Common myeloid progenitor, CD34-positive (primary cell): ENCODE results near the gene EFNA2.

ENCODE experiments used
- CTCF ChIA-PET: fragments of 350-600 bp; sonication (Branson Sonifier 250); formaldehyde crosslinking; loops from one replicate; lab custom pipeline; 2021; ENCODE audit warnings: antibody characterized with exemption; lab: Charles Lee
- POLR2A ChIA-PET: fragments of 350-600 bp; sonication (Branson Sonifier 250); formaldehyde crosslinking; loops from one replicate; lab custom pipeline; 2021; ENCODE audit warnings: antibody characterized with exemption; lab: Charles Lee
- DNase-seq, 3 donors: peaks; one replicate each; pipeline versions ENCODE4 v3.0.0 to v3.0.0-alpha.2; 2013
- H3K27ac ChIP-seq, 2 experiments: 1 replicate in 1 of 2; 2 replicates in 1 of 2; pipeline ENCODE4 v1.7.0; 2013; ENCODE audit warnings: inconsistent platforms in 2 of 2, low read length in 2 of 2, mild to moderate bottlenecking in 2 of 2, low read depth in 1 of 2, moderate library complexity in 1 of 2; ENCODE audit not compliant: severe bottlenecking in 2 of 2, insufficient read depth in 1 of 2, poor library complexity in 1 of 2
- H3K27me3 ChIP-seq, 5 experiments: replicated peaks in 2 of 5; 1 replicate in 3 of 5; 2 replicates in 2 of 5; pipeline versions ENCODE4 v1.6.1 to v1.7.0; 2013; ENCODE audit warnings: low read length in 4 of 5, mild to moderate bottlenecking in 2 of 5, moderate library complexity in 2 of 5, inconsistent platforms in 1 of 5; ENCODE audit not compliant: insufficient read depth in 5 of 5, control insufficient read depth in 4 of 5
- H3K36me3 ChIP-seq, 4 experiments: 1 replicate in 2 of 4; 2 replicates in 2 of 4; pipeline versions ENCODE4 v1.6.1 to v1.7.0; 2013; ENCODE audit warnings: low read length in 3 of 4, control low read depth in 1 of 4, mild to moderate bottlenecking in 1 of 4; ENCODE audit not compliant: control insufficient read depth in 4 of 4, insufficient read depth in 4 of 4
- H3K4me1 ChIP-seq, 4 experiments: 1 replicate in 3 of 4; 2 replicates in 1 of 4; pipeline versions ENCODE4 v1.6.1 to v1.7.1; 2013; ENCODE audit warnings: low read length in 3 of 4, mild to moderate bottlenecking in 3 of 4, control low read depth in 1 of 4, inconsistent platforms in 1 of 4, moderate library complexity in 1 of 4; ENCODE audit not compliant: control insufficient read depth in 4 of 4, insufficient read depth in 4 of 4; ENCODE audit errors: control extremely low read depth in 1 of 4
- H3K4me3 ChIP-seq, 7 experiments: 1 replicate in 4 of 7; 2 replicates in 3 of 7; pipeline versions ENCODE4 v1.5.1 to v1.7.0; 2013; ENCODE audit warnings: mild to moderate bottlenecking in 7 of 7, low read length in 6 of 7, moderate library complexity in 6 of 7, inconsistent platforms in 2 of 7, low read depth in 2 of 7, control low read depth in 1 of 7; ENCODE audit not compliant: insufficient read depth in 4 of 7, control insufficient read depth in 1 of 7; ENCODE audit errors: extremely low read depth in 1 of 7
- H3K9me3 ChIP-seq, 5 experiments: 1 replicate in 4 of 5; 2 replicates in 1 of 5; pipeline versions ENCODE4 v1.6.1 to v1.7.1; 2013; ENCODE audit warnings: low read length in 4 of 5, mild to moderate bottlenecking in 2 of 5, inconsistent platforms in 1 of 5, low read depth in 1 of 5, moderate library complexity in 1 of 5; ENCODE audit not compliant: control insufficient read depth in 4 of 5, insufficient read depth in 2 of 5; ENCODE audit errors: control extremely low read depth in 1 of 5
- WGBS: methylation state at CpG from one replicate; pipeline ENCODE4 v1.1.5; 2013; ENCODE audit not compliant: insufficient coverage; 5-methylcytosine and 5-hydroxymethylcytosine counted together

EFNA2 gene

DNA sequence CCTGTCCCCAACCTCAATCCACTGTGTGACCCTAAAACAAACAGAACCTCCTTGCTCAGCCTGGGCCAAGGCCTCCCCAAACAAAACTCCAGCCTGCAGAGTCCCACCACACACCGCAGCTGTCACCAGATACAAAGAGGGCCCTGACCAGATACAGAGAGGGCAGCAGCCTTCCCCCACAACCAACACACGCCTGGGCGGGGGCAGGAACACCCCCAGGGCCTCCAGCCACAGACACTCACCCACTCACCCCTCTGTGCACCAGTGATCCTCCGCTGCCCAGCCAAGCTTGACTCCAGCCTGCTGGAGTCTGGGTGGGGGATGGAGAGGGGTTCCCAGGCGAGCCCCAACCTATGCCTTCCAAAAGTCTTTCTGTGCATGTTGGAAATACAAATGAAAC lies 22.5 kb upstream of the EFNA2 start:
- Histone ChIP-seq H3K9me3 (no peaks in the 10 kb centered on the region), H3K27ac (peak overlapping the region in 1 of 2 experiments; percentile 86), H3K27me3 (peaks cover 0 to 6% (median 0%) of the 10 kb centered on the region in 5 experiments), H3K4me3 (peak overlapping the region in 1 of 7 experiments; percentile 13), H3K36me3 (peaks cover 0 to 3% (median 1%) of the 10 kb centered on the region in 4 experiments), H3K4me1 (peaks cover 0 to 83% (median 79%) of the 10 kb centered on the region in 4 experiments)
- WGBS = 100% methylated on average over 1 of the region's 5 CpGs
- DNase-seq = no peak
- POLR2A ChIA-PET = interaction anchor here (2.0 kb wide), 1 partner anchor 10 kb away, joined by 11 read pairs; no protein-coding TSS in a partner anchor
- CTCF ChIA-PET = interaction anchor here (7.3 to 17.7 kb wide), 2 partner anchors 8 to 18 kb away, joined by 60 to 268 read pairs; no protein-coding TSS in a partner anchor

DNA sequence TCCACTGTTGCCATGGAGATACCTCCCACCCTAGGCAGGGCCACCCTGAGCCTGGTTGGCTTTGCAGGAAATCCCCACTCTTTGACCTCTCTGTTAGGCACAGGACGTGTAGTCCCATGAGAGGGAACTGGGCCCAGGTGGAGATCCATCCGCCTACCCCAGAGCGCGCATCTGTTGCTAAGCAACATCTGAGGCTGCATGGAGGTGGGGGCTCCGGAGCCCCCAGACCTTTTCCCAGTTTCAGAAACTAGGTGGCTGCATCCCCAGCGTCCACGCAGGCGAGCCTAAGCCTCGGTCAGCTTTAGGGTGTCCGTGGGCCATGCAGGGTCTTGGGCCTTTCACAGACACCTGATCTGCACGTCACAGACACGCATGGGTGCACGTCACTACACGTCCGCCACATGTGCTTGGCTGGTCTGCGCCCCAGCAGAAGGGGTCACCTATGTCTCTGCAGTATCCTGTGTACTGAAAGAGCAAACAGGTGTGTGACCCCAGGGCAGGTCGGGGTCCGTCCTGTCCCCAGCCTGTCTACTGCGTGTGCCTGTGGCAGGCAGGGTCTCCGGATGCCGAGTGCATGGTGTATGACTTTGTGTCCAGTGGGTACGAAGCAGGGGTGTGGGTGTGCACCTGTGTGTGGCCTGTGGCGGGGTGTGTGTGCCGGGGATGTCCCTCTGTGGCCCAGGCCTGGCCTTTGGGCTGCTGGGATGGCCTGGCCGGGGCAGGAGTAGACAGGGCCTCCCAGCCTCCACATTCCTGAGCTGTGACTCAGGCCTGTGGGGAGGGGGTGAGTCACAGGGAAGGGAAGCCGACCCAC lies 20.7 kb upstream of the EFNA2 start:
- no peaks in the 10 kb centered on the region for H3K36me3 ChIP-seq
- H3K4me1 ChIP-seq = peaks cover 3 to 77% (median 74%) of the 10 kb centered on the region in 4 experiments
- H3K4me3 ChIP-seq = no peak overlapping the region
- no peak overlapping the region for H3K27ac ChIP-seq
- H3K9me3 ChIP-seq = no peaks in the 10 kb centered on the region
- ChIA-PET POLR2A (interaction anchor here (0.8 to 5.0 kb wide), 5 partner anchors 11 to 21 kb away, joined by 3 to 98 read pairs (median 19); no protein-coding TSS in a partner anchor), CTCF (interaction anchor here (1.0 to 17.7 kb wide), 3 partner anchors 10 to 62 kb away, joined by 3 to 268 read pairs (median 60); no protein-coding TSS in a partner anchor)
- no peak for DNase-seq
- peaks cover 0 to 6% (median 0%) of the 10 kb centered on the region in 5 experiments for H3K27me3 ChIP-seq
- WGBS = 95% methylated on average over 25 of the region's 26 CpGs

DNA sequence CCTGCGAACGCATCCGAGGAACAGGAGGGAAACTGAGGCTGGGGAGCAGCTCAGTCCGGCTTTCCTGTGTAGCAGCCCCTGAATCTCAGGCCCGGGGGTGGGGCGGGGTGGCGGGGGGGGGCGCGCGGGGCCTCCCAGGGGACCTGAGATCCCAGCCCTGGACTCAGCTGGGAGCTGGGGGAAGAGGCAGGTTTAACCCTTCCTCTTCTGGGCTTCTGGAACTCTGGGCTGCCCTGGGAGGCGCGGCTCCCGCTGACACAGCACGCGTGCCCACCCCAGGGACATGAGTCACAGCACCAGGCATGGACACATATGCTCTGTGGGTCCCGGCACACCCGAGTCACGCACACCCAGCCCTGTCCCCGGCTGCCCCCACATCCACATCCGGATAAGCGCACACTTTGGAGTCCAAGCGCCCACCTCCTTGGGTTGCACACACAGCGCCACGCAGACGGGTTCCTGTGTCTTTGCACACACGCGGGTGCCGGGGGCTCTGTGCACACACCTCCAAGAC lies 20.0 kb upstream of the EFNA2 start:
- Histone ChIP-seq H3K4me3 (peak overlapping the region in 6 of 7 experiments; percentile 32 to 73 (median 55)), H3K27ac (peak overlapping the region in 1 of 2 experiments; percentile 49), H3K36me3 (peaks cover 0 to 2% (median under 1%) of the 10 kb centered on the region in 4 experiments), H3K27me3 (peaks cover 0 to 6% (median 0%) of the 10 kb centered on the region in 5 experiments), H3K4me1 (peaks cover 6 to 77% (median 74%) of the 10 kb centered on the region in 4 experiments), H3K9me3 (no peaks in the 10 kb centered on the region)
- ChIA-PET CTCF (interaction anchor here (1.0 to 17.7 kb wide), 4 partner anchors 11 to 62 kb away, joined by 3 to 268 read pairs (median 36); partner anchors contain the start of gene ATP5F1D), POLR2A (interaction anchor here (1.6 to 5.0 kb wide), 4 partner anchors 10 to 21 kb away, joined by 6 to 98 read pairs (median 26); partner anchors contain the start of gene FAM174C)
- peak; percentile 81 to 92 (median 89) for DNase-seq
- WGBS = 24% methylated on average over 23 of the region's 28 CpGs

- POLR2A ChIA-PET = interaction anchor here (1.6 to 5.0 kb wide), 4 partner anchors 9 to 21 kb away, joined by 6 to 98 read pairs (median 26); partner anchors contain the start of gene FAM174C
- H3K4me3 ChIP-seq = peak overlapping the region; percentile 16 to 73 (median 50)
- peak in 2 of 3 donors; percentile 70 to 72 for DNase-seq
- H3K4me1 ChIP-seq = peaks cover 8 to 80% (median 78%) of the 10 kb centered on the region in 4 experiments
- CTCF ChIA-PET = interaction anchor here (0.6 to 17.7 kb wide), 7 partner anchors 9 to 72 kb away, joined by 3 to 268 read pairs (median 5); partner anchors contain the start of genes ATP5F1D and FAM174C
- H3K9me3 ChIP-seq = no peaks in the 10 kb centered on the region
- H3K36me3 ChIP-seq = peaks cover 0 to 8% (median 7%) of the 10 kb centered on the region in 4 experiments
- WGBS = 2% methylated on average over 77 of the region's 84 CpGs
- peaks cover 0 to 6% (median 0%) of the 10 kb centered on the region in 5 experiments for H3K27me3 ChIP-seq
- peak overlapping the region in 1 of 2 experiments; percentile 49 for H3K27ac ChIP-seq
These were observed 19.4 kb upstream of the EFNA2 start for GRCh38 chr19:1266129-1266915.

- Histone ChIP-seq H3K36me3 (peaks cover 0 to 15% (median 12%) of the 10 kb centered on the region in 4 experiments), H3K9me3 (no peaks in the 10 kb centered on the region), H3K4me1 (peaks cover 8 to 80% (median 77%) of the 10 kb centered on the region in 4 experiments), H3K27me3 (peaks cover 0 to 6% (median 0%) of the 10 kb centered on the region in 5 experiments), H3K27ac (no peak overlapping the region), H3K4me3 (peak overlapping the region; percentile 16 to 73 (median 50))
- POLR2A ChIA-PET = interaction anchor here (1.6 to 5.0 kb wide), 4 partner anchors 8 to 22 kb away, joined by 6 to 98 read pairs (median 26); partner anchors contain the start of gene FAM174C
- DNase-seq = peak in 2 of 3 donors; percentile 51 to 62
- CTCF ChIA-PET = interaction anchor here (0.6 to 17.7 kb wide), 6 partner anchors 9 to 72 kb away, joined by 3 to 268 read pairs (median 8); partner anchors contain the start of genes ATP5F1D and FAM174C
- WGBS = 1% methylated on average over 46 of the region's 59 CpGs
These were observed 18.7 kb upstream of the EFNA2 start for GRCh38 chr19:1266916-1267476.
